BJ (cell line): ENCODE data around the gene ZNF225. TPM values are rescaled to one million over a fixed set of nuclear protein-coding genes. Genes with fewer than 3 reads are reported as not detected.
"Not testable (repeated sequence)": the region's sequence is repeated elsewhere in the genome, so short reads cannot be mapped to it uniquely, and the experiment has no call there.

Experiments
- CTCF ChIA-PET: fragments of 350-600 bp; formaldehyde crosslinking; extraction: SDS; loops from one replicate; lab custom pipeline; 2021; ENCODE audit warnings: antibody characterized with exemption, inconsistent platforms; lab: Yijun Ruan, JAX
- POLR2A ChIA-PET: fragments of 300-600 bp; sonication (Branson Sonifier 250); formaldehyde crosslinking; extraction: SDS; loops from one replicate; lab custom pipeline; 2021; ENCODE audit warnings: antibody characterized with exemption; lab: Charles Lee
- DNase-seq: peaks from one replicate; pipeline ENCODE4 v3.0.0-alpha.2; 2011; ENCODE audit warnings: low read depth
- H3K27me3 ChIP-seq: 2 replicates; pipeline ENCODE4 v1.6.0; 2011; ENCODE audit warnings: low read length; ENCODE audit not compliant: control insufficient read depth, insufficient read depth
- H3K36me3 ChIP-seq: 2 replicates; pipeline ENCODE4 v1.5.1; 2011; ENCODE audit warnings: low read length; ENCODE audit not compliant: control insufficient read depth, insufficient read depth
- H3K4me3 ChIP-seq: 2 replicates; pipeline ENCODE4 v1.5.1; 2011; ENCODE audit warnings: low read depth, mild to moderate bottlenecking, control low read depth, low read length
- CTCF ChIP-seq: IDR thresholded peaks from 2 replicates; pipeline ENCODE4 v1.5.1; 2011; ENCODE audit warnings: low read depth, mild to moderate bottlenecking, control low read depth, inconsistent platforms, low read length, moderate library complexity; ENCODE audit not compliant: insufficient read depth
- polyA plus RNA-seq: library from polyadenylated mRNA; depleted of rRNA; stranded (reverse); fragments of >200 nt; gene quantifications from 2 replicates; pipeline ENCODE4 v1.2.3, GENCODE V29; 2011

ZNF225 gene
- polyA plus RNA-seq, 1 experiment: 1.3 TPM

DNA sequence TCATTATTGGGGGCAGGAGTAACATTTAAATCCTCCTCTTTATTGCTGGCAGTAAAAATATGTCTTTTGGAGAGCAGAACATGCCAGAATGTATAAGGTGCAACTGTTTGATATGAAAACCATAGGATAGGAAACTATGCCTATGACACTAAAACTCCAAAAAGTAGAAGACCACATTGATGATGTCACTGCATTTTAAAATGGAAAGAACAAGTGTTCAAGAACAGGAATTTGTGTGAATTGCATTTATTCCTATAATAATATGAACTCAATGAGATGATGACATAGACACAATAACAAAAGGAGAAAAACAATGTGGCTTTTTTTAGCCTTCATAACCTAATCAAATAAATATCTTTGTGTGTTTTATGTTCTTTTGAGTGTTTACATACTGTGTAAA lies 3.7 kb upstream of the ZNF225 start:
- TF ChIP-seq CTCF: no peak
- Histone ChIP-seq H3K27me3 (no peaks in the 10 kb centered on the region), H3K36me3 (peaks cover 8% of the 10 kb centered on the region), H3K4me3 (no peak overlapping the region)
- ChIA-PET CTCF (no interaction called here), POLR2A (no interaction called here)
- no peak for DNase-seq

- CTCF ChIA-PET: interaction anchor here (1.0 kb wide), 1 partner anchor 301 kb away, joined by 3 read pairs; no protein-coding TSS in a partner anchor
- Histone ChIP-seq H3K36me3 (peaks cover 5% of the 10 kb centered on the region), H3K4me3 (peak overlapping the region; percentile 75), H3K27me3 (no peaks in the 10 kb centered on the region)
- TF ChIP-seq CTCF: no peak
- POLR2A ChIA-PET: no interaction called here
- DNase-seq: peak; percentile 28
Measured at GRCh38 chr19:44111910-44112463, 1.2 kb upstream of the ZNF225 start.

GRCh38 chr19:44112802-44113137 lies 429 bp upstream of the ZNF225 start:
- ChIA-PET CTCF (no interaction called here), POLR2A (no interaction called here)
- peaks cover 4% of the 10 kb centered on the region for H3K36me3 ChIP-seq
- no peak for TF ChIP-seq CTCF
- peak overlapping the region; percentile 75 for H3K4me3 ChIP-seq
- H3K27me3 ChIP-seq: no peaks in the 10 kb centered on the region
- DNase-seq: no peak

- TF ChIP-seq CTCF: no peak
- Histone ChIP-seq H3K4me3 (peak overlapping the region; percentile 75), H3K27me3 (no peaks in the 10 kb centered on the region), H3K36me3 (peaks cover 7% of the 10 kb centered on the region)
- POLR2A ChIA-PET: interaction anchor here (0.7 kb wide), 1 partner anchor 42 kb away, joined by 4 read pairs; no protein-coding TSS in a partner anchor
- DNase-seq: no peak
- CTCF ChIA-PET: interaction anchor here (0.6 to 1.0 kb wide), 2 partner anchors 14 to 470 kb away, joined by 3 read pairs; no protein-coding TSS in a partner anchor
Measured at GRCh38 chr19:44113784-44114390, 688 bp downstream of the ZNF225 start.

- DNase-seq, POLR2A ChIA-PET, CTCF ChIA-PET: not testable (repeated sequence)
Measured at GRCh38 chr19:44121162-44121561, 8.0 kb downstream of the ZNF225 start.

More at GRCh38 chr19:44121162-44121561, 8.0 kb downstream of the ZNF225 start:
- H3K4me3 ChIP-seq, H3K27me3 ChIP-seq: not testable (repeated sequence)
- peaks cover 12% of the 10 kb centered on the region for H3K36me3 ChIP-seq
